HG03039 (cell line): Measurements from ENCODE around the gene SLK.

Experiments used
- ATAC-seq: cut with Tn5 transposase; IDR thresholded peaks from one replicate; pipeline ENCODE4 v1.9.1; 2021; ENCODE audit warnings: mild to moderate bottlenecking, moderate library complexity; ENCODE audit not compliant: unreplicated experiment

Gene SLK

GRCh38 chr10:103966671-103967447 lies at the start of gene SLK:
Gene SLK (plus strand): TSS chr10:103967140. CDS start chr10:103967746, 606 bp downstream.
- ATAC-seq = peak; percentile 86

GRCh38 chr10:103917302-103918052 lies 49.5 kb upstream of the SLK start:
- peak; percentile 6 for ATAC-seq

- peak; percentile 89 for ATAC-seq
Measured at GRCh38 chr10:103918053-103918846, 48.7 kb upstream of the SLK start, which contains the start of gene STN1. Gene STN1 (minus strand): TSS chr10:103918184. CDS start chr10:103917594, 590 bp downstream.

- ATAC-seq = no peak
Measured at GRCh38 chr10:103919648-103920025, 47.3 kb upstream of the SLK start.

GRCh38 chr10:103921248-103921647 lies 45.7 kb upstream of the SLK start:
- ATAC-seq = no peak

GRCh38 chr10:103921750-103922195 lies 45.2 kb upstream of the SLK start:
- ATAC-seq = no peak

- ATAC-seq = no peak
Measured at GRCh38 chr10:103922659-103923058, 44.3 kb upstream of the SLK start.

GRCh38 chr10:103923502-103923901 lies 43.4 kb upstream of the SLK start:
- ATAC-seq = no peak

GRCh38 chr10:103925591-103925990 lies 41.3 kb upstream of the SLK start:
- ATAC-seq = no peak

- ATAC-seq = no peak
Measured at GRCh38 chr10:103926722-103927319, 40.1 kb upstream of the SLK start.

GRCh38 chr10:103928784-103929183 lies 38.2 kb upstream of the SLK start:
- ATAC-seq = no peak

- no peak for ATAC-seq
Measured at GRCh38 chr10:103929381-103929921, 37.5 kb upstream of the SLK start.

GRCh38 chr10:103930449-103930848 lies 36.5 kb upstream of the SLK start:
- no peak for ATAC-seq

- no peak for ATAC-seq
Measured at GRCh38 chr10:103930881-103931280, 36.1 kb upstream of the SLK start.

GRCh38 chr10:103931603-103932002 lies 35.3 kb upstream of the SLK start:
- no peak for ATAC-seq

GRCh38 chr10:103932271-103932670 lies 34.7 kb upstream of the SLK start:
- no peak for ATAC-seq

- no peak for ATAC-seq
Measured at GRCh38 chr10:103932971-103933370, 34.0 kb upstream of the SLK start.

GRCh38 chr10:103933557-103934121 lies 33.3 kb upstream of the SLK start:
- no peak for ATAC-seq

- ATAC-seq = no peak
Measured at GRCh38 chr10:103934308-103934707, 32.6 kb upstream of the SLK start.

- no peak for ATAC-seq
Measured at GRCh38 chr10:103936022-103936421, 30.9 kb upstream of the SLK start.
